ENCODE results near the gene GALM. TPM values are rescaled to one million over a fixed set of nuclear protein-coding genes. Genes with fewer than 3 reads are reported as not detected.

Gene GALM
- total and polyA plus RNA-seq, 2 experiments from 2014 or later = 46.0 to 47.4 TPM

- no peak for TF ChIP-seq CTCF (IDR thresholded peaks at IDR 0.05; ENCODE audit: low read depth, low read length)
- DNase-seq (ENCODE audit: low read depth in 1 of 2, low spot score in 1 of 2) = peak; percentile 33 to 88
- H3K27me3 ChIP-seq = no peaks in the 10 kb centered on the region
Observed at GRCh38 chr2:38716185-38716584, 50.3 kb downstream of the GALM start.

GRCh38 chr2:38718601-38719000, 52.7 kb downstream of the GALM start:
- Histone ChIP-seq H3K9me3 (ENCODE audit: low read depth) (no peaks in the 10 kb centered on the region), H3K27ac (no peak overlapping the region), H3K36me3 (no peaks in the 10 kb centered on the region), H3K4me1 (ENCODE audit: low read depth) (peaks cover 24% of the 10 kb centered on the region), H3K27me3 (no peaks in the 10 kb centered on the region), H3K4me3 (no peak overlapping the region)
- DNase-seq (ENCODE audit: low read depth in 1 of 2, low spot score in 1 of 2) = no peak
- no peak for TF ChIP-seq CTCF (IDR thresholded peaks at IDR 0.05; ENCODE audit: low read depth, low read length)

More at GRCh38 chr2:38716185-38716584, 50.3 kb downstream of the GALM start:
- Histone ChIP-seq H3K27ac (peak overlapping the region; percentile 63), H3K36me3 (no peaks in the 10 kb centered on the region), H3K4me1 (ENCODE audit: low read depth) (peaks cover 7% of the 10 kb centered on the region), H3K9me3 (ENCODE audit: low read depth) (no peaks in the 10 kb centered on the region), H3K4me3 (no peak overlapping the region)

GRCh38 chr2:38719706-38720105, 53.8 kb downstream of the GALM start:
- peaks cover 24% of the 10 kb centered on the region for H3K4me1 ChIP-seq (ENCODE audit: low read depth)
- TF ChIP-seq CTCF (IDR thresholded peaks at IDR 0.05; ENCODE audit: low read depth, low read length) = no peak
- H3K27ac ChIP-seq = no peak overlapping the region
- H3K9me3 ChIP-seq (ENCODE audit: low read depth) = no peaks in the 10 kb centered on the region
- DNase-seq (ENCODE audit: low read depth in 1 of 2, low spot score in 1 of 2) = no peak
- H3K36me3 ChIP-seq = no peaks in the 10 kb centered on the region
- no peaks in the 10 kb centered on the region for H3K27me3 ChIP-seq
- no peak overlapping the region for H3K4me3 ChIP-seq

- H3K36me3 ChIP-seq = no peaks in the 10 kb centered on the region
- H3K27me3 ChIP-seq = no peaks in the 10 kb centered on the region
- no peak overlapping the region for H3K4me3 ChIP-seq
- H3K4me1 ChIP-seq (ENCODE audit: low read depth) = peaks cover 24% of the 10 kb centered on the region
- no peak for TF ChIP-seq CTCF (IDR thresholded peaks at IDR 0.05; ENCODE audit: low read depth, low read length)
- H3K27ac ChIP-seq = peak overlapping the region; percentile 49
- no peaks in the 10 kb centered on the region for H3K9me3 ChIP-seq (ENCODE audit: low read depth)
- peak in 1 of 2 donors; percentile 98 for DNase-seq (ENCODE audit: low read depth in 1 of 2, low spot score in 1 of 2)
Observed at GRCh38 chr2:38720613-38721241, 54.8 kb downstream of the GALM start.

- no peak overlapping the region for H3K4me3 ChIP-seq
- H3K4me1 ChIP-seq (ENCODE audit: low read depth) = peaks cover 24% of the 10 kb centered on the region
- H3K9me3 ChIP-seq (ENCODE audit: low read depth) = no peaks in the 10 kb centered on the region
- DNase-seq (ENCODE audit: low read depth in 1 of 2, low spot score in 1 of 2) = peak in 1 of 2 donors; percentile 78
- H3K36me3 ChIP-seq = no peaks in the 10 kb centered on the region
- peak overlapping the region; percentile 85 for H3K27ac ChIP-seq
- TF ChIP-seq CTCF (IDR thresholded peaks at IDR 0.05; ENCODE audit: low read depth, low read length) = no peak
- no peaks in the 10 kb centered on the region for H3K27me3 ChIP-seq
Observed at GRCh38 chr2:38722271-38723061, 56.6 kb downstream of the GALM start.
